Ishikawa (cell line): Measurements from ENCODE around the gene KCNIP3.

ENCODE experiments used
- CEBPB ChIP-seq: IDR thresholded peaks from 2 replicates; pipeline ENCODE4 v1.6.1; 2012
- CREB1 ChIP-seq: IDR thresholded peaks from 2 replicates; pipeline ENCODE4 v1.6.1; 2012; ENCODE audit warnings: low read depth
- EP300 ChIP-seq: IDR thresholded peaks from 2 replicates; pipeline ENCODE4 v1.6.1; 2012; ENCODE audit warnings: borderline replicate concordance
- MAX ChIP-seq: IDR thresholded peaks from 2 replicates; pipeline ENCODE4 v1.6.1; 2012
- NFIC ChIP-seq: IDR thresholded peaks from 2 replicates; pipeline ENCODE4 v1.6.1; 2012
- RAD21 ChIP-seq: IDR thresholded peaks from 2 replicates; pipeline ENCODE4 v1.6.1; 2012; ENCODE audit warnings: low read depth
- REST ChIP-seq: IDR thresholded peaks from 2 replicates; pipeline ENCODE4 v1.6.1; 2012; ENCODE audit warnings: low read depth, mild to moderate bottlenecking
- TAF1 ChIP-seq: IDR thresholded peaks from 2 replicates; pipeline ENCODE4 v1.6.1; 2012; ENCODE audit warnings: low read depth, mild to moderate bottlenecking
- TEAD4 ChIP-seq: IDR thresholded peaks from 2 replicates; pipeline ENCODE4 v1.6.1; 2012
- USF1 ChIP-seq: IDR thresholded peaks from 2 replicates; pipeline ENCODE4 v1.6.1; 2012
- YY1 ChIP-seq: IDR thresholded peaks from 2 replicates; pipeline ENCODE4 v1.6.1; 2012; ENCODE audit warnings: low read depth
- ZBTB7A ChIP-seq: IDR thresholded peaks from 2 replicates; pipeline ENCODE4 v1.6.1; 2012; ENCODE audit warnings: low read depth

GRCh38 chr2:95376311-95377215 is 79.4 kb downstream of the KCNIP3 start:
- TF ChIP-seq TEAD4 (no peak), EP300 (no peak), NFIC (no peak), USF1 (no peak), RAD21 (no peak), TAF1 (no peak), YY1 (no peak), ZBTB7A (no peak), MAX (no peak), CEBPB (no peak), CREB1 (no peak), REST (no peak)
